GM12892 (cell line): ENCODE data around the gene CLASP2.

Experiments used
- POLR2A ChIP-seq: IDR thresholded peaks from 2 replicates; pipeline ENCODE4 v1.6.1; 2011; ENCODE audit warnings: low read depth, low read length, control low read depth
- POLR2AphosphoS5 ChIP-seq: IDR thresholded peaks from 2 replicates; pipeline ENCODE4 v1.6.1; 2011; ENCODE audit warnings: low read depth, low read length, control low read depth

- TF ChIP-seq POLR2A (no peak), POLR2AphosphoS5 (no peak)
These were observed 71.6 kb downstream of the CLASP2 start for GRCh38 chr3:33646406-33646805.
